B cell (primary cell): Measurements from ENCODE around the gene TELO2.

Source experiments
- EZH2 ChIP-seq: IDR thresholded peaks from 2 replicates; pipeline ENCODE4 v1.6.1; 2012; ENCODE audit warnings: borderline replicate concordance, low read depth, mild to moderate bottlenecking, moderate library complexity, low read length; ENCODE audit not compliant: insufficient read depth, poor library complexity, severe bottlenecking
- TF ChIP-seq, protein P1 (sequence below): fragments of 200-600 bp; IDR thresholded peaks from one replicate; pipeline ENCODE4 v1.8.0; 2022; ENCODE audit warnings: antibody characterized with exemption, mild to moderate bottlenecking

DNA sequence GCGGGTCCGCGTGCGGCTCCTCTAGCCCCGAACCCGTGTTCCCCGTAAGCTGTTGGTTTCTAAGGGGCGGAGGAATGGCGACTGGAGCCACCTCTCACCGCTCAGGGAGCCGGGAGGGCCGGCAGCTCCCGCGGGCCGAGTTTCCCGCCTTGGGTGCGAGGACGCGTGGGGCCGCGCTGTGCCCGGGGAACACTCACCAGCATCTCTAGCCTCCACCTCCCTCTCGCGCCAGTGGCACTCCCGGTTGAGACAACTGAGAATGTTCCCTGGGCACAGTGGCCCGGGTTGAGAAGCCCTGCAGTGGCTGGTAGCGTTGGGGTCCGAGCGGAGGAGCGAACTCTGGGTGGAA is 560 bp downstream of the TELO2 start:
- TF ChIP-seq, protein P1, sequence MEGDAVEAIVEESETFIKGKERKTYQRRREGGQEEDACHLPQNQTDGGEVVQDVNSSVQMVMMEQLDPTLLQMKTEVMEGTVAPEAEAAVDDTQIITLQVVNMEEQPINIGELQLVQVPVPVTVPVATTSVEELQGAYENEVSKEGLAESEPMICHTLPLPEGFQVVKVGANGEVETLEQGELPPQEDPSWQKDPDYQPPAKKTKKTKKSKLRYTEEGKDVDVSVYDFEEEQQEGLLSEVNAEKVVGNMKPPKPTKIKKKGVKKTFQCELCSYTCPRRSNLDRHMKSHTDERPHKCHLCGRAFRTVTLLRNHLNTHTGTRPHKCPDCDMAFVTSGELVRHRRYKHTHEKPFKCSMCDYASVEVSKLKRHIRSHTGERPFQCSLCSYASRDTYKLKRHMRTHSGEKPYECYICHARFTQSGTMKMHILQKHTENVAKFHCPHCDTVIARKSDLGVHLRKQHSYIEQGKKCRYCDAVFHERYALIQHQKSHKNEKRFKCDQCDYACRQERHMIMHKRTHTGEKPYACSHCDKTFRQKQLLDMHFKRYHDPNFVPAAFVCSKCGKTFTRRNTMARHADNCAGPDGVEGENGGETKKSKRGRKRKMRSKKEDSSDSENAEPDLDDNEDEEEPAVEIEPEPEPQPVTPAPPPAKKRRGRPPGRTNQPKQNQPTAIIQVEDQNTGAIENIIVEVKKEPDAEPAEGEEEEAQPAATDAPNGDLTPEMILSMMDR, result no peak
- no peak for TF ChIP-seq EZH2
